Activated CD8-positive, alpha-beta memory T cell treated with anti-CD3 and anti-CD28 coated beads, Interleukin-2, amount 50 U/mL, for 1 hour (primary cell): ENCODE data around the gene C22orf42.
"Not testable (repeated sequence)": the region's sequence is repeated elsewhere in the genome, so short reads cannot be mapped to it uniquely, and the experiment has no call there.

Experiments used
- DNase-seq: peaks from one replicate; pipeline ENCODE4 v3.0.0-alpha.2; 2020; ENCODE audit errors: extremely low read depth

Gene C22orf42

GRCh38 chr22:32158712-32159533 lies at the start of gene C22orf42:
Gene C22orf42, minus strand, starts transcription at chr22:32159303. Its CDS starts 88 bp downstream, at chr22:32159215.
- DNase-seq, result no peak

- no peak for DNase-seq
Observed at GRCh38 chr22:32208681-32209080, 49.6 kb upstream of the C22orf42 start.

GRCh38 chr22:32207971-32208480 lies 48.9 kb upstream of the C22orf42 start:
- no peak for DNase-seq

- DNase-seq, result no peak
Observed at GRCh38 chr22:32206774-32207758, 48.0 kb upstream of the C22orf42 start.

GRCh38 chr22:32205974-32206773 lies 47.1 kb upstream of the C22orf42 start:
- DNase-seq, result no peak

- no peak for DNase-seq
Observed at GRCh38 chr22:32204856-32205722, 46.0 kb upstream of the C22orf42 start, which contains the start of gene RFPL2. Gene RFPL2, minus strand, starts transcription at chr22:32205073. Its CDS starts 2,622 bp downstream, at chr22:32202451.

- no peak for DNase-seq
Observed at GRCh38 chr22:32204040-32204855, 45.1 kb upstream of the C22orf42 start.

- no peak for DNase-seq
Observed at GRCh38 chr22:32203181-32204039, 44.3 kb upstream of the C22orf42 start.

- no peak for DNase-seq
Observed at GRCh38 chr22:32202539-32203180, 43.6 kb upstream of the C22orf42 start.

- DNase-seq, result no peak
Observed at GRCh38 chr22:32202161-32202538, 43.0 kb upstream of the C22orf42 start.

GRCh38 chr22:32200752-32201151 lies 41.6 kb upstream of the C22orf42 start:
- DNase-seq, result no peak

GRCh38 chr22:32199961-32200360 lies 40.9 kb upstream of the C22orf42 start:
- no peak for DNase-seq

GRCh38 chr22:32199341-32199740 lies 40.2 kb upstream of the C22orf42 start:
- no peak for DNase-seq

GRCh38 chr22:32197553-32198226 lies 38.6 kb upstream of the C22orf42 start:
- DNase-seq, result not testable (repeated sequence)

GRCh38 chr22:32195900-32196299 lies 36.8 kb upstream of the C22orf42 start:
- not testable (repeated sequence) for DNase-seq

GRCh38 chr22:32193346-32193745 lies 34.2 kb upstream of the C22orf42 start:
- DNase-seq, result not testable (repeated sequence)

GRCh38 chr22:32191021-32191420 lies 31.9 kb upstream of the C22orf42 start:
- DNase-seq, result not testable (repeated sequence)
